NT2/D1 (cell line): ENCODE data around the gene ETF1.

ENCODE experiments used
- DNase-seq: peaks from one replicate; pipeline ENCODE4 v3.0.0-alpha.2; 2011; ENCODE audit warnings: low read depth, low spot score
- H3K27me3 ChIP-seq: 2 replicates; pipeline ENCODE4 v1.6.0; 2011; ENCODE audit warnings: mild to moderate bottlenecking; ENCODE audit not compliant: insufficient read length, insufficient read depth
- H3K36me3 ChIP-seq: 2 replicates; pipeline ENCODE4 v1.6.1; 2011; ENCODE audit warnings: mild to moderate bottlenecking, low read length, mixed read lengths; ENCODE audit not compliant: insufficient read depth, insufficient read length
- H3K4me1 ChIP-seq: 2 replicates; pipeline ENCODE4 v1.5.1; 2011; ENCODE audit not compliant: insufficient read depth, insufficient read length
- H3K4me3 ChIP-seq: 2 replicates; pipeline ENCODE4 v1.5.1; 2011; ENCODE audit warnings: low read depth; ENCODE audit not compliant: insufficient read length
- H3K9ac ChIP-seq: 2 replicates; pipeline ENCODE4 v1.6.0; 2011; ENCODE audit warnings: low read depth; ENCODE audit not compliant: insufficient read length
- H3K9me3 ChIP-seq: 2 replicates; pipeline ENCODE4 v1.5.1; 2011; ENCODE audit warnings: mild to moderate bottlenecking, low read length; ENCODE audit not compliant: insufficient read depth
- SUZ12 ChIP-seq: IDR thresholded peaks from 2 replicates; pipeline ENCODE4 v1.6.1; 2011; ENCODE audit not compliant: insufficient read length, insufficient read depth; ENCODE audit errors: extremely low read depth
- YY1 ChIP-seq: IDR thresholded peaks from 2 replicates; pipeline ENCODE4 v1.6.1; 2011; ENCODE audit not compliant: insufficient read length, insufficient read depth
- ZNF274 ChIP-seq: IDR thresholded peaks from 2 replicates; pipeline ENCODE4 v1.6.1; 2011; ENCODE audit warnings: mild to moderate bottlenecking, low read depth, low read length

Gene ETF1

DNA sequence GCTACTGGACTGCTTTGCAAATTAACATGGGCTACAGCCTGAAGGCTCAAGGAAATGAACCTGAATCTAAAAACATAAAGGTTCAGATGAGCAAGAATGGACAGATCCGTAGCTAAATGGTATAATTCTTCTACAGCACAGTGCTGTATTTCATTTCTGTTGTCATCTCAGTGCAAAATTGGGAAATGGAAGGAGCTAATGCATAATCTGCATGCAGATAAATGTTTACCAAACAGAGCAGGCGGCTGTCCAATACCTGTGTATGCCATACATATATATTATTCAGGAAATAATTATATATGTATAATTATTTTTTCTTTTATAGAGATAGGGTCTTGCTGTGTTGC, 36.5 kb upstream of the ETF1 start:
- peaks cover 4% of the 10 kb centered on the region for H3K36me3 ChIP-seq
- peaks cover 2% of the 10 kb centered on the region for H3K4me1 ChIP-seq
- H3K27me3 ChIP-seq = no peaks in the 10 kb centered on the region
- H3K9me3 ChIP-seq = no peaks in the 10 kb centered on the region
- no peak overlapping the region for H3K9ac ChIP-seq
- DNase-seq = no peak
- H3K4me3 ChIP-seq = no peak overlapping the region
- no peak for TF ChIP-seq YY1
- TF ChIP-seq ZNF274 = no peak
- TF ChIP-seq SUZ12 = no peak

DNA sequence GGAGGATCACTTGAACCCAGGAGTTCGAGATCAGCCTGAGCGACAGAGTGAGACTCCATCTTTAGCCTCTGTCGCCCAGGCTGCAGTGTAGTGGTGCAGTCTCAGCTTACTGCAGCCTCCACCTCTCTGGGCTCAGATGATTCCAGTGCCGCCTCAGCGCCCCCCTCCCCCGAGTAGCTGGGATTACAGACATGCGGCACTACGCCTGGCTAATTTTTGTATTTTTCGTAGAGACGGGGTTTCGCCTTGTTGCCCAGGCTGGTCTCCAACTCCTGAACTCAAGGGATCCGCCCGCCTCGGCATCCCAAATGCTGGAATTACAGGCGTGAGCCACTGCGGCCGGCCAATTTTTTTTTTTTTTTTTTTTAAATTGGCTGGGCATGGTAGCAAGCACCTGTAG, 34.4 kb upstream of the ETF1 start:
- Histone ChIP-seq H3K9ac (no peak overlapping the region), H3K9me3 (no peaks in the 10 kb centered on the region), H3K27me3 (no peaks in the 10 kb centered on the region), H3K36me3 (peaks cover 22% of the 10 kb centered on the region), H3K4me3 (no peak overlapping the region), H3K4me1 (peaks cover 2% of the 10 kb centered on the region)
- DNase-seq = no peak
- TF ChIP-seq YY1 (no peak), ZNF274 (no peak), SUZ12 (no peak)

GRCh38 chr5:138575194-138576015, 32.4 kb upstream of the ETF1 start, which contains the start of gene HSPA9:
HSPA9 (minus strand) TSS chr5:138575401; CDS start chr5:138575318, 83 bp downstream.
- Histone ChIP-seq H3K4me1 (peaks cover 2% of the 10 kb centered on the region), H3K4me3 (peak within 1 kb of the TSS; percentile 97), H3K36me3 (peaks cover 42% of the 10 kb centered on the region), H3K9me3 (no peaks in the 10 kb centered on the region), H3K9ac (peak within 1 kb of the TSS; percentile 99), H3K27me3 (no peaks in the 10 kb centered on the region)
- TF ChIP-seq YY1 (peak; percentile 74), SUZ12 (no peak)
- DNase-seq = peak; percentile 95

DNA sequence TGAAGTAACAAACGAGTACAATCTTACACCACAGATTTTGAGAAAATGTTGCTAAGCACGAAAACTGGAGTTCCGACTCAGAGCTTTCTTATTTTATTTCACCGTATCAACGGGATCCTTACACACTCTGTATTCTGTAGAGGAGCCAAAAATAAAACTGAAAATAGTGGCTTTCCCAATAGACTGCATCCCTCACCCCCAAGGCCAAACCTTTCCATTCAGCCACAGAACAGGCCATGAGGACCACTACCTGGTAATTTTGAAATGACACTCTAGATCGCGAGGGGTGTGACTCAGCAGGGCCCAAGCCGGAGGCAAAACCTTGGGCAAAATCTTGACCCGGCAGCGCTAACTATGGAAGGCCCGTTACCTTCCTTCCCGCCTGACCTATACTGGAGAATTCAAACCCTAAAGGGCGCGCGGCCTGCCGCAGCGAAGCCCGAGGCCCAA, 31.7 kb upstream of the ETF1 start:
- TF ChIP-seq YY1 (no peak), SUZ12 (no peak), ZNF274 (no peak)
- Histone ChIP-seq H3K9ac (peak overlapping the region; percentile 99), H3K4me3 (peak overlapping the region; percentile 97), H3K27me3 (no peaks in the 10 kb centered on the region), H3K4me1 (peaks cover 2% of the 10 kb centered on the region), H3K36me3 (peaks cover 49% of the 10 kb centered on the region), H3K9me3 (no peaks in the 10 kb centered on the region)
- no peak for DNase-seq

GRCh38 chr5:138573949-138574670, 31.1 kb upstream of the ETF1 start:
- Histone ChIP-seq H3K36me3 (peaks cover 55% of the 10 kb centered on the region), H3K4me1 (peaks cover 2% of the 10 kb centered on the region), H3K9ac (peak overlapping the region; percentile 99), H3K27me3 (no peaks in the 10 kb centered on the region), H3K9me3 (no peaks in the 10 kb centered on the region), H3K4me3 (peak overlapping the region; percentile 97)
- no peak for TF ChIP-seq SUZ12
- TF ChIP-seq YY1 = no peak
- TF ChIP-seq ZNF274 = no peak
- DNase-seq = no peak

DNA sequence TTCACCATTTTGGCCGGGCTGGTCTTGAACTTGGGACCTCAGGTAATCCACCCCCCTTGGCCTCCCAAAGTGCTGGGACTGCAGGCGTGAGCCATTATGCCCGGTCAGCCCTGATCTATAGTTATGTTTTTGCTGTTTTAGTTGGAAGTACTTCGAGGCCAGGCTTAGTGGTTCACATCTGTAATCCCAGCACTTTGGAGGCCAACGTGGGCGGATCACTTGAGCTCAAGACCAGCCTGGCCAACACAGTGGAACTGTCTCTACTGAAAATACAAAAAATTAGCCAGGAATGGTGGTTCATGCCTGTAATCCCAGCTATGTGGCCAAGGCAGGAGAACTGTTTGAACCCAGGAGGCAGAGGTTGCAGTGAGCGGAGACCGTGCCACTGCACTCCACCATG, 30.2 kb upstream of the ETF1 start:
- H3K4me3 ChIP-seq = no peak overlapping the region
- H3K9ac ChIP-seq = no peak overlapping the region
- no peak for DNase-seq
- TF ChIP-seq ZNF274 = no peak
- H3K27me3 ChIP-seq = no peaks in the 10 kb centered on the region
- H3K9me3 ChIP-seq = no peaks in the 10 kb centered on the region
- peaks cover 2% of the 10 kb centered on the region for H3K4me1 ChIP-seq
- H3K36me3 ChIP-seq = peaks cover 63% of the 10 kb centered on the region

- no peak for DNase-seq
- Histone ChIP-seq H3K9ac (no peak overlapping the region), H3K9me3 (no peaks in the 10 kb centered on the region), H3K27me3 (no peaks in the 10 kb centered on the region), H3K36me3 (peaks cover 86% of the 10 kb centered on the region), H3K4me3 (no peak overlapping the region), H3K4me1 (no peaks in the 10 kb centered on the region)
- TF ChIP-seq YY1 (no peak), SUZ12 (no peak), ZNF274 (no peak)
Observed at GRCh38 chr5:138570871-138571270, 27.8 kb upstream of the ETF1 start.
